ENCODE results near the gene CNTNAP2. TPM values are rescaled to one million over a fixed set of nuclear protein-coding genes. Genes with fewer than 3 reads are reported as not detected.
"Not testable (repeated sequence)": the region's sequence is repeated elsewhere in the genome, so short reads cannot be mapped to it uniquely, and the experiment has no call there.

Gene CNTNAP2
- total RNA-seq, 1 donor from 2014 or later, result 2.2 TPM

DNA sequence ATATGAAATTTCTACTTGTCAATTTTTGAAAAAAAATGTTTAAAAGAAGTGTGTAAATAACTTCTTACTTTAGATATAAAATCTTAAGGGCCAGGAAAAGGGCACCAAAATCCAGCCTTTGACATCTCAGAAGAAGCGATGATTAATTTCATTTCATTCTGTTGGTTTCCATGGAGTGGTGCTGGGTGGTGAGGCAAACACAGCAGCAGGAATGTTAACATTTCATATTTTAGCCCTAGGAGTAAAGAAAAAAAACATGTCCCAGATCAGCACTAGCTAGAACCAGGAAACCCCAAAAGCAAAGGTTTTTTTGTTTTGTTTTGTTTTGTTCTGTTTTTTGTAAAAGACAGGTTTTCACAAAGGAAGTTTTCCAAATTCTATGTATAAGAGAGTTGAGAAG, 2175.2 kb downstream of the CNTNAP2 start:
- Histone ChIP-seq H3K9me3 (no peaks in the 10 kb centered on the region), H3K27me3 (no peaks in the 10 kb centered on the region), H3K27ac (no peak overlapping the region), H3K4me1 (no peaks in the 10 kb centered on the region), H3K36me3 (no peaks in the 10 kb centered on the region), H3K4me3 (no peak overlapping the region)
- DNase-seq (ENCODE audit: extremely low spot score in 2 of 2), result no peak
- TF ChIP-seq, protein P1, sequence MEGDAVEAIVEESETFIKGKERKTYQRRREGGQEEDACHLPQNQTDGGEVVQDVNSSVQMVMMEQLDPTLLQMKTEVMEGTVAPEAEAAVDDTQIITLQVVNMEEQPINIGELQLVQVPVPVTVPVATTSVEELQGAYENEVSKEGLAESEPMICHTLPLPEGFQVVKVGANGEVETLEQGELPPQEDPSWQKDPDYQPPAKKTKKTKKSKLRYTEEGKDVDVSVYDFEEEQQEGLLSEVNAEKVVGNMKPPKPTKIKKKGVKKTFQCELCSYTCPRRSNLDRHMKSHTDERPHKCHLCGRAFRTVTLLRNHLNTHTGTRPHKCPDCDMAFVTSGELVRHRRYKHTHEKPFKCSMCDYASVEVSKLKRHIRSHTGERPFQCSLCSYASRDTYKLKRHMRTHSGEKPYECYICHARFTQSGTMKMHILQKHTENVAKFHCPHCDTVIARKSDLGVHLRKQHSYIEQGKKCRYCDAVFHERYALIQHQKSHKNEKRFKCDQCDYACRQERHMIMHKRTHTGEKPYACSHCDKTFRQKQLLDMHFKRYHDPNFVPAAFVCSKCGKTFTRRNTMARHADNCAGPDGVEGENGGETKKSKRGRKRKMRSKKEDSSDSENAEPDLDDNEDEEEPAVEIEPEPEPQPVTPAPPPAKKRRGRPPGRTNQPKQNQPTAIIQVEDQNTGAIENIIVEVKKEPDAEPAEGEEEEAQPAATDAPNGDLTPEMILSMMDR (IDR thresholded peaks at IDR 0.05), result no peak
- no peak for TF ChIP-seq POLR2AphosphoS5 (IDR thresholded peaks at IDR 0.05; ENCODE audit: insufficient read depth in 1 of 2, low read depth in 1 of 2)
- no peak for TF ChIP-seq POLR2A (IDR thresholded peaks at IDR 0.05)
- intact Hi-C loops (cut with DNase I), result no loop called here

DNA sequence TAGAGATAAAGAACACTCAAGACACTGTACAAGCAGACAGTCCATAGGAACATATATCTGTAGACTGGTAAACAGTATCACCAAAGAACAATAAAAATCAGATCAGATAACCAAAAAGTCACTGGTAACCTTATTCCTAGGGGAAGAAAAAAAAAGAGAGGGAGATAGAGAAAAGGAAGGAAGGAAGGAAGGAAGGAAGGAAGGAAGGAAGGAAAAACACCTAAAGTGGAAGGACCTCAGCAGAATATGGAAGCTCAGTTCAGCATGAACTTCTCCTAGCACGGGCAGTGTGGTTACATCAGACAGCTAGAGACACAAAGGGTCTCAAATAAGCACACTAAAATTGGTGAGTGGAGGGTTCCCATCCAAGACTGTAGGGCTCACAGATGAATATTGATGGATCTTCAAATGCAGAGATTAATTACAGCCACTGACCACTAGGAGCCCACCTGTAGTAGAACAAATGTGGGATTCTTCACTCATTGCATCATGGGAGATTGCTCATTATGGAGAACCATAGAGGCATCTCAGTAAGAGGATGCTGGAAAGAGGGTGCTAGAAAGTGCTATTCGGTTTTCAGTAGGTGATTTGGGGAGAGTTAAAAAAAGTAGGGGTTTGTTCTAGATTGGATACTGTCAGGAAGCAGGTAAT, 2180.5 kb downstream of the CNTNAP2 start:
- TF ChIP-seq POLR2A (IDR thresholded peaks at IDR 0.05) (no peak), POLR2AphosphoS5 (IDR thresholded peaks at IDR 0.05; ENCODE audit: insufficient read depth in 1 of 2, low read depth in 1 of 2) (no peak)
- TF ChIP-seq, protein P1 (IDR thresholded peaks at IDR 0.05), result no peak
- Histone ChIP-seq H3K4me3 (no peak overlapping the region), H3K27ac (no peak overlapping the region), H3K36me3 (no peaks in the 10 kb centered on the region), H3K27me3 (no peaks in the 10 kb centered on the region), H3K4me1 (no peaks in the 10 kb centered on the region), H3K9me3 (no peaks in the 10 kb centered on the region)
- no peak for DNase-seq (ENCODE audit: extremely low spot score in 2 of 2)
- intact Hi-C loops (cut with DNase I), result no loop called here

DNA sequence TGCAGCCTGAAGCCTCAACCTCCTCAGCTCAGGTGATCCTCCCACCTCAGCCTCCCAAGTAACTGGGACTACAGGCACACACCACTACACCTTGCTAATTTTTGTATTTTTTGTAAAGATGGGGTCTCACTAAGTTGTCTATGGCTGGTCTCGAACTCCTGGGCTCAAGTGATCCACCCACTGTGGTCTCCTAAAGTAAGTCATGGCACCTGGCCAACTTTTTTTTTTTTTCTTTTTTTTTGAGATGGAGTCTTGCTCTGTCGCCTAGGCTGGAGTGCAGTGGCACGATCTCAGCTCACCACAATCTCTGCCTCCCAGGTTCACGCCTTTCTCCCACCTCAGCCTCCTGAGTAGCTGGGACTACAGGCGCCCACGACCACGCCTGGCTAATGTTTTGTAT, 2182.2 kb downstream of the CNTNAP2 start:
- H3K4me3 ChIP-seq; H3K4me1 ChIP-seq; H3K36me3 ChIP-seq; H3K27me3 ChIP-seq; H3K9me3 ChIP-seq; DNase-seq (ENCODE audit: extremely low spot score in 2 of 2); intact Hi-C loops (cut with DNase I); H3K27ac ChIP-seq: not testable (repeated sequence)

DNA sequence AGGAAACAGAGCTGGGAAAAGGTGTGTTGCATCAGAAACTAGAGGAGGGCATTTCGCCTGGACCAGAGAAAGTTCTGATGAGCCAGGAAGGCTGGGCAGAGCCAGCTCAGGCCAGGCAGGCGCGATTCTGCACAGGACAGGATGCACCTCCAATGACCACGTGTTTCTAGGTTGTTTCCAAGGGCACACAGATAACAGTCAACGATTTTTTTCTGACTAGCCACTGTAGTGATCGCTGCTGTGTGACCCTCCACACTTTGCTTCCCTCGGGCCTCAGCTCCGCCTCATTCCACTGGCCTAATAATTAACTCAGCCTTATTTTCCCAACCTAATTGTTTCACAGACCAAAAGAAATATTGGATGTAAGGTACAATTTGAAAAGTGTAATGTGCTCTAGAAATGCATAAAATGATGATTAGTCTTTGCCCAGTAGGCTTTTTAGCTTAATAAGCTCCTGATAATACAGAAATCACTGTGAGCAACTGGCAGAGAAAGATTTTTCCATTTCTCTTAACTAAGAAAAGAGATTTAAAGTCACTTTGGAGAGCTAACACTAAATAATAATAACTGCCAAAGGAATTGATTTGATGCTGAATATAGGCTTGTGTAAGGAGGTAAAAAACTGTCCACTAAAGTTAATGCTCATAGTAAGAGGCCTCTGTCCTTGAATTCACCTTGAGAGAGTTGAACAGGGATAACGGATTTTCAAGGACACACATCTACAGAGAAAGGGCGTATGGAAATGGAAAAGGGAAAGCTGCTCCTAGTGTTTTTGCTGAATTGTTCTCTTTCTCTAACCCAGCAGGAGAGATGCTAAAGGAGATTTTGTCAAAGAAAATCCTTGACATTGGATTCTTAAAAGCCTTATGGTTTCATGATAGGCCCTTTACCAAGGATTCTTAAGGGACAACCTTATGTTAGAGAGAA, 2183.0 kb downstream of the CNTNAP2 start:
- Histone ChIP-seq H3K36me3 (no peaks in the 10 kb centered on the region), H3K4me1 (peaks cover 11% of the 10 kb centered on the region), H3K27ac (no peak overlapping the region), H3K27me3 (no peaks in the 10 kb centered on the region), H3K4me3 (no peak overlapping the region), H3K9me3 (no peaks in the 10 kb centered on the region)
- intact Hi-C loops (cut with DNase I), result no loop called here
- no peak for DNase-seq (ENCODE audit: extremely low spot score in 2 of 2)
- TF ChIP-seq POLR2A (IDR thresholded peaks at IDR 0.05), result no peak
- TF ChIP-seq POLR2AphosphoS5 (IDR thresholded peaks at IDR 0.05; ENCODE audit: insufficient read depth in 1 of 2, low read depth in 1 of 2), result no peak
- TF ChIP-seq, protein P1 (IDR thresholded peaks at IDR 0.05), result no peak

DNA sequence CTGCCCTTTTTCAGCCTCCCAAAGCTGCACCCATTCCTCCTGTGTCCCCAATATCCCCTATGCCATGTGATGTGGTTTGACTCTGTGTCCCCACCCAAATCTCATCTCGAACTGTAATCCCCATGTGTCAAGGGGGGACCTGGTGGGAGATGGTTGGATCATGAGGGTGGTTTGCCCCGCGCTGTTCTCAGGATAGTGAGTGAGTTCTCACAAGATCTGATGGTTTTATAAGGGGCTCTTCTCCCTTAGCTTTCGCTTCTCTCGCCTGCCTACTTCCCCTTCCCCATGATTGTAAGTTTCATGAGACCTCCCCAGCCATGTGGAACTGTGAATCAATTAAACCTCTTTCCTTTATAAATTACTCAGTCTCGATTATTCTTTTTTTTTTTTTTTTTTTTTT, 2185.8 kb downstream of the CNTNAP2 start:
- intact Hi-C loops (cut with DNase I); H3K36me3 ChIP-seq; H3K27me3 ChIP-seq; H3K9me3 ChIP-seq; DNase-seq (ENCODE audit: extremely low spot score in 2 of 2); H3K27ac ChIP-seq; H3K4me3 ChIP-seq: not testable (repeated sequence)
- H3K4me1 ChIP-seq, result peaks cover 15% of the 10 kb centered on the region
